Peyer's patch (tissue), 4 donors: ENCODE data around the gene EPHB1.

Experiments used
- POLR2A ChIP-seq, 2 donors: fragments of 450-650 bp; IDR thresholded peaks; one replicate each; pipeline ENCODE4 v1.5.1; 2017; ENCODE audit warnings: antibody characterized with exemption in 2 of 2, mild to moderate bottlenecking in 2 of 2, moderate library complexity in 2 of 2
- TF ChIP-seq, protein P1 (sequence below), 6 experiments: fragments of 450-650 bp in 4 of 6; fragments of 200-600 bp in 2 of 6; sonication (generic) in 1 of 6; IDR thresholded peaks; one replicate each; pipeline ENCODE4 v1.5.1; 2017 to 2019; ENCODE audit warnings: antibody characterized with exemption in 6 of 6, mild to moderate bottlenecking in 3 of 6, moderate library complexity in 1 of 6

DNA sequence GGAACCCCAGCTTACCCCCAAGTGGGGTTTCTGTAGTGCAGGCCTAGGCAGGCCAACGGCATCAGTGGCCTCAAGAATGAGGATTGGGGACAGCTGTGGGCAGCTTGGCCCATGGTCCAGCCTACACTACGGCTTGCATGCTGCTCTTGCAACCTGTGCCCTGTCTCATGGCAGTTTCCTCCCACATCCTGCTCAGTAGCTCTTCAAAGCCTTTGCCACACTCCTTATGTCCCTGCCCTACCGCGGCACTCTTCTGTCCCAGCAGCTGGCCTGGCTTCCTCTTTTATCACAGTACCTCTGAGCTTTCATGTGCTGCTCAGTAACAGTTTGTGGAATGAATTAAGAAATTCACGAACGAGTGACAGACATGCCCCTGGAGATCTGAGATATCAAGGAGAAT, 431.0 kb downstream of the EPHB1 start:
- TF ChIP-seq, protein P1, sequence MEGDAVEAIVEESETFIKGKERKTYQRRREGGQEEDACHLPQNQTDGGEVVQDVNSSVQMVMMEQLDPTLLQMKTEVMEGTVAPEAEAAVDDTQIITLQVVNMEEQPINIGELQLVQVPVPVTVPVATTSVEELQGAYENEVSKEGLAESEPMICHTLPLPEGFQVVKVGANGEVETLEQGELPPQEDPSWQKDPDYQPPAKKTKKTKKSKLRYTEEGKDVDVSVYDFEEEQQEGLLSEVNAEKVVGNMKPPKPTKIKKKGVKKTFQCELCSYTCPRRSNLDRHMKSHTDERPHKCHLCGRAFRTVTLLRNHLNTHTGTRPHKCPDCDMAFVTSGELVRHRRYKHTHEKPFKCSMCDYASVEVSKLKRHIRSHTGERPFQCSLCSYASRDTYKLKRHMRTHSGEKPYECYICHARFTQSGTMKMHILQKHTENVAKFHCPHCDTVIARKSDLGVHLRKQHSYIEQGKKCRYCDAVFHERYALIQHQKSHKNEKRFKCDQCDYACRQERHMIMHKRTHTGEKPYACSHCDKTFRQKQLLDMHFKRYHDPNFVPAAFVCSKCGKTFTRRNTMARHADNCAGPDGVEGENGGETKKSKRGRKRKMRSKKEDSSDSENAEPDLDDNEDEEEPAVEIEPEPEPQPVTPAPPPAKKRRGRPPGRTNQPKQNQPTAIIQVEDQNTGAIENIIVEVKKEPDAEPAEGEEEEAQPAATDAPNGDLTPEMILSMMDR (IDR thresholded peaks at IDR 0.05): no peak
- TF ChIP-seq POLR2A (IDR thresholded peaks at IDR 0.05): no peak
